Measurements from ENCODE around the gene C16orf90.

DNA sequence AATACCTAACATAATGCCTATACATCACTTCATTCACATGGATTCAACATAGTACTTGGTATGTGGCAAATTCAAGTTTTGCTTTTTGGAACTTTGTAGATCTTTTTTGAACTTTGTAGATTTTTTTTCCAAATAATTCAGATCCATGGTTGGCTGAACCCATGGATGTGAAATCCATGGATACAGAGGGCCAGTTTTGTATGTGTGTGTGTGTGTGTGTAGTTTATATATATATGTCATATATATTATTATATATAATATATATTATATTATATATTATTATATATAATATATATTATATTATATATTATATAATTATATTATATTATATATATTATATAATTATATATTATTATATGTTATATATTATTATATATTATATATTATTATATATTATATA lies 33.9 kb upstream of the C16orf90 start:
- TF ChIP-seq, protein P1, sequence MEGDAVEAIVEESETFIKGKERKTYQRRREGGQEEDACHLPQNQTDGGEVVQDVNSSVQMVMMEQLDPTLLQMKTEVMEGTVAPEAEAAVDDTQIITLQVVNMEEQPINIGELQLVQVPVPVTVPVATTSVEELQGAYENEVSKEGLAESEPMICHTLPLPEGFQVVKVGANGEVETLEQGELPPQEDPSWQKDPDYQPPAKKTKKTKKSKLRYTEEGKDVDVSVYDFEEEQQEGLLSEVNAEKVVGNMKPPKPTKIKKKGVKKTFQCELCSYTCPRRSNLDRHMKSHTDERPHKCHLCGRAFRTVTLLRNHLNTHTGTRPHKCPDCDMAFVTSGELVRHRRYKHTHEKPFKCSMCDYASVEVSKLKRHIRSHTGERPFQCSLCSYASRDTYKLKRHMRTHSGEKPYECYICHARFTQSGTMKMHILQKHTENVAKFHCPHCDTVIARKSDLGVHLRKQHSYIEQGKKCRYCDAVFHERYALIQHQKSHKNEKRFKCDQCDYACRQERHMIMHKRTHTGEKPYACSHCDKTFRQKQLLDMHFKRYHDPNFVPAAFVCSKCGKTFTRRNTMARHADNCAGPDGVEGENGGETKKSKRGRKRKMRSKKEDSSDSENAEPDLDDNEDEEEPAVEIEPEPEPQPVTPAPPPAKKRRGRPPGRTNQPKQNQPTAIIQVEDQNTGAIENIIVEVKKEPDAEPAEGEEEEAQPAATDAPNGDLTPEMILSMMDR (IDR thresholded peaks at IDR 0.05), result no peak
- no peak for TF ChIP-seq ZFX (IDR thresholded peaks at IDR 0.05; ENCODE audit: borderline replicate concordance)

Data from 22Rv1 (cell line).